Neural crest cell (in vitro differentiated cells): ENCODE data around the gene SLC17A2. TPM values are rescaled to one million over a fixed set of nuclear protein-coding genes. Genes with fewer than 3 reads are reported as not detected.
"Not testable (repeated sequence)": the region's sequence is repeated elsewhere in the genome, so short reads cannot be mapped to it uniquely, and the experiment has no call there.

Experiments
- DNase-seq: peaks from one replicate; pipeline ENCODE4 v3.0.0; 2021; ENCODE audit warnings: low read depth, mixed read lengths, low spot score
- H3K27ac Mint-ChIP-seq: one replicate; pipeline ENCODE4 v1.8.0; 2021; ENCODE audit warnings: mild to moderate bottlenecking, mixed read lengths; ENCODE audit not compliant: unreplicated experiment
- H3K27me3 Mint-ChIP-seq: 2 replicates; pipeline ENCODE4 v1.8.0; 2021; ENCODE audit warnings: low read depth, mild to moderate bottlenecking, mixed read lengths
- H3K36me3 Mint-ChIP-seq: 2 replicates; pipeline ENCODE4 v1.8.0; 2021; ENCODE audit warnings: low read depth, mild to moderate bottlenecking, mixed read lengths
- H3K4me1 Mint-ChIP-seq: 2 replicates; pipeline ENCODE4 v1.8.0; 2021; ENCODE audit warnings: mixed read lengths
- H3K4me3 Mint-ChIP-seq: one replicate; pipeline ENCODE4 v1.8.0; 2021; ENCODE audit warnings: mild to moderate bottlenecking, mixed read lengths
- H3K9me3 Mint-ChIP-seq: 2 replicates; pipeline ENCODE4 v1.8.0; 2021; ENCODE audit warnings: mixed read lengths
- total RNA-seq: library from RNA; stranded (reverse); gene quantifications from 2 replicates; pipeline ENCODE4 v1.2.1, GENCODE V29; 2021
- TF ChIP-seq, protein P1 (sequence below): fragments of 200-600 bp; sonication (generic); conservative IDR thresholded peaks from 2 replicates; pipeline ENCODE4 v1.5.0; 2021; ENCODE audit warnings: antibody characterized with exemption, mild to moderate bottlenecking

The SLC17A2 gene
- total RNA-seq, 1 donor from 2014 or later, result not detected

GRCh38 chr6:25934156-25934555, 3.7 kb upstream of the SLC17A2 start:
- H3K27me3 Mint-ChIP-seq, result no peaks in the 10 kb centered on the region
- H3K4me1 Mint-ChIP-seq, result no peaks in the 10 kb centered on the region
- no peak for DNase-seq
- peaks cover 3% of the 10 kb centered on the region for H3K9me3 Mint-ChIP-seq
- TF ChIP-seq, protein P1, sequence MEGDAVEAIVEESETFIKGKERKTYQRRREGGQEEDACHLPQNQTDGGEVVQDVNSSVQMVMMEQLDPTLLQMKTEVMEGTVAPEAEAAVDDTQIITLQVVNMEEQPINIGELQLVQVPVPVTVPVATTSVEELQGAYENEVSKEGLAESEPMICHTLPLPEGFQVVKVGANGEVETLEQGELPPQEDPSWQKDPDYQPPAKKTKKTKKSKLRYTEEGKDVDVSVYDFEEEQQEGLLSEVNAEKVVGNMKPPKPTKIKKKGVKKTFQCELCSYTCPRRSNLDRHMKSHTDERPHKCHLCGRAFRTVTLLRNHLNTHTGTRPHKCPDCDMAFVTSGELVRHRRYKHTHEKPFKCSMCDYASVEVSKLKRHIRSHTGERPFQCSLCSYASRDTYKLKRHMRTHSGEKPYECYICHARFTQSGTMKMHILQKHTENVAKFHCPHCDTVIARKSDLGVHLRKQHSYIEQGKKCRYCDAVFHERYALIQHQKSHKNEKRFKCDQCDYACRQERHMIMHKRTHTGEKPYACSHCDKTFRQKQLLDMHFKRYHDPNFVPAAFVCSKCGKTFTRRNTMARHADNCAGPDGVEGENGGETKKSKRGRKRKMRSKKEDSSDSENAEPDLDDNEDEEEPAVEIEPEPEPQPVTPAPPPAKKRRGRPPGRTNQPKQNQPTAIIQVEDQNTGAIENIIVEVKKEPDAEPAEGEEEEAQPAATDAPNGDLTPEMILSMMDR, result no peak
- no peak overlapping the region for H3K27ac Mint-ChIP-seq
- no peaks in the 10 kb centered on the region for H3K36me3 Mint-ChIP-seq
- no peak overlapping the region for H3K4me3 Mint-ChIP-seq

- no peaks in the 10 kb centered on the region for H3K27me3 Mint-ChIP-seq
- no peaks in the 10 kb centered on the region for H3K36me3 Mint-ChIP-seq
- no peaks in the 10 kb centered on the region for H3K4me1 Mint-ChIP-seq
- TF ChIP-seq, protein P1, result no peak
- no peak overlapping the region for H3K4me3 Mint-ChIP-seq
- no peak for DNase-seq
- peaks cover 3% of the 10 kb centered on the region for H3K9me3 Mint-ChIP-seq
- H3K27ac Mint-ChIP-seq, result no peak overlapping the region
Measured at GRCh38 chr6:25931411-25931709, 869 bp upstream of the SLC17A2 start.

- not testable (repeated sequence) for DNase-seq, H3K9me3 Mint-ChIP-seq, H3K27ac Mint-ChIP-seq, H3K4me1 Mint-ChIP-seq, H3K4me3 Mint-ChIP-seq, H3K36me3 Mint-ChIP-seq, H3K27me3 Mint-ChIP-seq
Measured at GRCh38 chr6:25929785-25930184, 706 bp downstream of the SLC17A2 start.

DNA sequence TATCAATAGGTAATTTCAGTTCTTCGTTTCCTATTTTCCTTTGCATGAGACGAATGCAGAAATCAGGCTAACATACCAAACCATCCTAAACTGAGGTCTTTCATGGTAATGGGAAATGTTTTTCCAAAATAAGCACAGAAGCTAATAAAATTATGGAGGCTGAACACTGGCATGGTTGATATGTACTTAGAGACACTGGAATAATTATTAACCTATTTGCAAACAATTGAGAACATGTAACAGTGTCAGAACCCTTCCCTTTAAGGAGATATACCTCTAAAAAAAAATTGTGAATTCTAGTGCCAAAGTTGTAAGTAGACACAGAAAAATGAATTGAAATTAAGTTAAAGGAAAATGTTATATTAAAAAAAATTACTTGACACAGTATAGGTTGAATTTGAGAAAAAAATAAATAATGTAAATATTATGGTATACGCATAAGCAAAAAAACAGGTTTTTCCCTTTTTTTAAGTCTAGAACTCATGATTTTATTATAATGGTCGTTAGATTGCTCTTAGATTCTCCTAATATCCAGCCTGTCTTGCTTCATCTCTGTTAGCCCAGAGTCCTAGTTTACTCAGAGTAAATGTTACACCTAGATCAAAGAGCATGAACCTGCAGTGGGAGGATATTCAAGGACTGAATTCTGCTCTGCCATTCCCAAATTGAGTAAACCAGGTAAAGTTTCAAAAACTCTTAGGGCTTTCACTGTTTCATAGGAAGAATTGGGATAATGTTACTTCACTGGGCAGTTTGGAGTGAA, 1.7 kb downstream of the SLC17A2 start:
- Mint-ChIP-seq H3K27me3 (no peaks in the 10 kb centered on the region), H3K9me3 (no peaks in the 10 kb centered on the region), H3K4me1 (no peaks in the 10 kb centered on the region), H3K4me3 (no peak overlapping the region), H3K27ac (no peak overlapping the region), H3K36me3 (no peaks in the 10 kb centered on the region)
- no peak for DNase-seq
- TF ChIP-seq, protein P1, result no peak

- no peaks in the 10 kb centered on the region for H3K36me3 Mint-ChIP-seq
- no peaks in the 10 kb centered on the region for H3K4me1 Mint-ChIP-seq
- no peak overlapping the region for H3K4me3 Mint-ChIP-seq
- TF ChIP-seq, protein P1, result no peak
- no peaks in the 10 kb centered on the region for H3K27me3 Mint-ChIP-seq
- H3K9me3 Mint-ChIP-seq, result no peaks in the 10 kb centered on the region
- no peak overlapping the region for H3K27ac Mint-ChIP-seq
- no peak for DNase-seq
Measured at GRCh38 chr6:25927756-25928216, 2.7 kb downstream of the SLC17A2 start.

GRCh38 chr6:25927178-25927577, 3.3 kb downstream of the SLC17A2 start:
- TF ChIP-seq, protein P1, result no peak
- H3K4me1 Mint-ChIP-seq, result no peaks in the 10 kb centered on the region
- no peak for DNase-seq
- no peaks in the 10 kb centered on the region for H3K36me3 Mint-ChIP-seq
- no peak overlapping the region for H3K4me3 Mint-ChIP-seq
- no peaks in the 10 kb centered on the region for H3K27me3 Mint-ChIP-seq
- no peaks in the 10 kb centered on the region for H3K9me3 Mint-ChIP-seq
- no peak overlapping the region for H3K27ac Mint-ChIP-seq
